ENCODE results near the gene SGO2. TPM values are rescaled to one million over a fixed set of nuclear protein-coding genes. Genes with fewer than 3 reads are reported as not detected.

Gene SGO2
- total and polyA plus RNA-seq, 4 experiments from 2014 or later: 1.7 to 4.8 (median 3.4) TPM

DNA sequence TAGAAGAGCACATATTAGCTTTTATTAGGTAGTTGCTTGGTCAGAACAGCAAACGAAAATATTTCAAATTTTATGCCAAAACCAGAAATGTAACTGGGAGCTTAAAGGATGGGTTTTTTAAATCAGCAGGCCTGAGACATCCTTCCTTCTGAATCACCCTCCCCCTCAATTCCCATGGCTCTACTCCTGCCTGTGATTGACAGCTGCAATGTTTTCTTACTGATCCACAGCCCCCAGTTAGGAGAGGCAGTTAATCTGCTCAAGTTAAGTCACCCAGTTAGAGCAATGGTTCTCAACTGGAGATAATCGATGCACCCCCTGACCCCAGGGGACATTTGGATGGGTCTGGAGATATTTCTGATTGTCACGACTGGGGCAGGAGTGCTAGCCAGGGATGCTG is 41.1 kb upstream of the SGO2 start:
- Mint-ChIP-seq H3K36me3 (peaks cover 5 to 14% of the 10 kb centered on the region in 2 donors), H3K4me3 (no peak overlapping the region), H3K4me1 (peaks cover 0 to 5% (median 1%) of the 10 kb centered on the region in 4 donors), H3K27me3 (no peaks in the 10 kb centered on the region), H3K9me3 (no peaks in the 10 kb centered on the region), H3K27ac (no peak overlapping the region)
- DNase-seq: no peak
- no peaks in the 10 kb centered on the region for H3K9me3 ChIP-seq (ENCODE audit: control insufficient read depth in 1 of 2, low read length in 2 of 2)
- H3K4me3 ChIP-seq (ENCODE audit: low read length in 2 of 2): no peak overlapping the region
- no peak overlapping the region for H3K27ac ChIP-seq (ENCODE audit: low read depth, low read length)
- H3K36me3 ChIP-seq (ENCODE audit: insufficient read depth, low read length): no peaks in the 10 kb centered on the region
- intact Hi-C loops (cut with micrococcal nuclease): loop anchor here (5.0 kb wide), 1 partner anchor 393 kb away; no protein-coding TSS in a partner anchor
- ChIA-PET CTCF (ENCODE audit: partially characterized antibody) (interaction anchor here (1.3 to 7.7 kb wide), 8 partner anchors 9 to 506 kb away, joined by 4 to 87 read pairs (median 14); no protein-coding TSS in a partner anchor), POLR2A (ENCODE audit: partially characterized antibody) (no interaction called here)
- H3K27me3 ChIP-seq (ENCODE audit: insufficient read depth, low read length): no peaks in the 10 kb centered on the region
- no peaks in the 10 kb centered on the region for H3K4me1 ChIP-seq (ENCODE audit: insufficient read depth, low read length)

DNA sequence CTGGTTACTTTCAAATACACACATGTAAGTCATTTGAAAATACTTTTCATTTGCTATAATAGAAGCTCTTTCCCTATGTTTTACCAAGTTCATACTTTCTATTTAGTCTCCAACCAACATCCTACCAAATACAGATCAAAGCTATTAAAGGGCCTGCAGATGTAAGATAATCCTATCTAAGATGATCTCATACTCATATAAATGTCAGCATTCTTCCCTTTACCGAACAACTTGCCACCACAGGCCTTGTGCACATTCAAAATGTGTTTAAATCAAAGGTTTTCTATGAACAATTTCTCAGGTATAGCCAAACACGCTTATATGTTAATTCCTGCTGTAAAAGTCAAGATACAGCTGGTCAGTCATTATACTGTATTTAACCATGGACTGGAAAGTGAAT is 39.5 kb upstream of the SGO2 start:
- Histone ChIP-seq H3K27ac (ENCODE audit: low read depth, low read length) (no peak overlapping the region), H3K27me3 (ENCODE audit: insufficient read depth, low read length) (no peaks in the 10 kb centered on the region), H3K9me3 (ENCODE audit: control insufficient read depth in 1 of 2, low read length in 2 of 2) (no peaks in the 10 kb centered on the region), H3K36me3 (ENCODE audit: insufficient read depth, low read length) (peaks cover 11% of the 10 kb centered on the region), H3K4me1 (ENCODE audit: insufficient read depth, low read length) (no peaks in the 10 kb centered on the region), H3K4me3 (ENCODE audit: low read length in 2 of 2) (no peak overlapping the region)
- Mint-ChIP-seq H3K4me1 (peaks cover 0 to 2% (median 0%) of the 10 kb centered on the region in 4 donors), H3K27me3 (no peaks in the 10 kb centered on the region), H3K9me3 (no peaks in the 10 kb centered on the region), H3K4me3 (no peak overlapping the region), H3K27ac (no peak overlapping the region), H3K36me3 (peaks cover 17 to 27% of the 10 kb centered on the region in 2 donors)
- no peak for DNase-seq
- ChIA-PET CTCF (ENCODE audit: partially characterized antibody) (interaction anchor here (0.6 to 1.6 kb wide), 7 partner anchors 10 to 517 kb away, joined by 3 to 10 read pairs (median 4); no protein-coding TSS in a partner anchor), POLR2A (ENCODE audit: partially characterized antibody) (no interaction called here)
- intact Hi-C loops (cut with micrococcal nuclease): no loop called here

DNA sequence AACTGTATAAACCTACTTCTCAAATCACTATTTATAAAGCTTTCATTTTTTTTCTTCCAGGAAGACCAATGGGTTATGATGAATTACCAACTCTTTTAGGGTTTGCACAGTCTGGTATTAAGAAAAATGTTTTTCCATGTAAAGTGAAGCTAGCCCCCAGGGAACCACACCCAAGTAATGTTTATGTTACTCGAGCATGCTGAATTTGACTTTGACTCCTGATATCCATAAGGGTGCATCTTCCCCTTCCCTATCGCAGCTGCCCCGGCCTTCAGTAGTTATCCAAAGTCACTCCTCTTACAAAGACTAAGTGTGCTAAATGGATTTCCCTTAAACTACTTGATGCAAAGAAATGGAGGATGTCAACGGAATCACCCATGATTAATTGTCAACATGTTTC is 37.8 kb upstream of the SGO2 start:
- Mint-ChIP-seq H3K9me3 (no peaks in the 10 kb centered on the region), H3K27ac (no peak overlapping the region), H3K36me3 (peaks cover 32 to 42% of the 10 kb centered on the region in 2 donors), H3K27me3 (no peaks in the 10 kb centered on the region), H3K4me1 (peaks cover 0 to 2% (median 0%) of the 10 kb centered on the region in 4 donors), H3K4me3 (no peak overlapping the region)
- ChIA-PET CTCF (ENCODE audit: partially characterized antibody) (no interaction called here), POLR2A (ENCODE audit: partially characterized antibody) (no interaction called here)
- Histone ChIP-seq H3K9me3 (ENCODE audit: control insufficient read depth in 1 of 2, low read length in 2 of 2) (no peaks in the 10 kb centered on the region), H3K4me3 (ENCODE audit: low read length in 2 of 2) (no peak overlapping the region), H3K4me1 (ENCODE audit: insufficient read depth, low read length) (no peaks in the 10 kb centered on the region), H3K27ac (ENCODE audit: low read depth, low read length) (no peak overlapping the region), H3K27me3 (ENCODE audit: insufficient read depth, low read length) (no peaks in the 10 kb centered on the region), H3K36me3 (ENCODE audit: insufficient read depth, low read length) (peaks cover 26% of the 10 kb centered on the region)
- no peak for DNase-seq
- intact Hi-C loops (cut with micrococcal nuclease): no loop called here

DNA sequence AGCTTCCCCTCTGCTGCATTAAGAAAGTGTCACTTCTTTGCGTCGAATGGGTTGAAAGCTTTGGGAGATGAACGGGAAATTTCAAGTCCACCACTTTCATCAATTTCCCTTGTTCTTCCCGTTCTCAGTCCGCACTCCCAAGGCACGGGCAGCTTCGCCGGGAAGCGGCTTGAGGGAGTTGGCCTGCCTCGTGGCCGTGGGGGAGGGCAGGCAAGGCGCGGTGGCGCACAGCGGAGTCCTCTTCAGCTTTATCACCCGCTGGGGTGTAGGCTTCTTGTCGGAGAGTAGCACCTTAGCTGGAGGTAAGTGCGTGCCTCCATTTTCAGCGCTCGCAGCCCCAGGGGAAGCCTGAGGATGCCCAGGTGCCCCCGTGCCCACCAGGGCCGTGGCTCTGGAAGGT is 36.0 kb upstream of the SGO2 start:
- CTCF ChIA-PET (ENCODE audit: partially characterized antibody): interaction anchor here (0.7 kb wide), 1 partner anchor 8 kb away, joined by 4 read pairs; no protein-coding TSS in a partner anchor
- no peaks in the 10 kb centered on the region for H3K27me3 Mint-ChIP-seq
- no peak overlapping the region for H3K27ac Mint-ChIP-seq
- no peak for DNase-seq
- peaks cover 35% of the 10 kb centered on the region for H3K36me3 ChIP-seq (ENCODE audit: insufficient read depth, low read length)
- H3K27me3 ChIP-seq (ENCODE audit: insufficient read depth, low read length): no peaks in the 10 kb centered on the region
- no peak overlapping the region for H3K4me3 Mint-ChIP-seq
- no peak overlapping the region for H3K4me3 ChIP-seq (ENCODE audit: low read length in 2 of 2)
- POLR2A ChIA-PET (ENCODE audit: partially characterized antibody): no interaction called here
- no peaks in the 10 kb centered on the region for H3K4me1 ChIP-seq (ENCODE audit: insufficient read depth, low read length)
- H3K9me3 ChIP-seq (ENCODE audit: control insufficient read depth in 1 of 2, low read length in 2 of 2): no peaks in the 10 kb centered on the region
- intact Hi-C loops (cut with micrococcal nuclease): no loop called here
- peaks cover 46 to 59% of the 10 kb centered on the region in 2 donors for H3K36me3 Mint-ChIP-seq
- no peaks in the 10 kb centered on the region for H3K9me3 Mint-ChIP-seq
- no peaks in the 10 kb centered on the region for H3K4me1 Mint-ChIP-seq
- no peak overlapping the region for H3K27ac ChIP-seq (ENCODE audit: low read depth, low read length)

DNA sequence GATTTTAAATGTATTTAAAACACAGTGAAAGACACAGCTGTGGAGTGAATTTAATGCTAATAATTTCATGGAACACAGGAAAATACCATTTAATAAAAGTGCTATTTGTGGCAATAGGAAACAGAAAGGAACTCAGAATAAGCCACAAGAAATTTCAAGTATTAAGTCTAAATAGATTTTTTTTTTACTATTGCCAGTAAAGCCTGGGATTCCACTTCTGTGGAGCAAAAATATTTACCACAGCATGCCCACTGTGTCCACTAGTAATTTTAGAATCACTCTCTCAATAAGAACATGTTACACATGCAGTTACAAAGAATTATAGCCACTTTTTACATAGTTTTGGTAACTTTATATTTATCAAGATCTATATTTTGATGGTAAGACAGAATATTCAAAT is 33.4 kb upstream of the SGO2 start:
- H3K9me3 Mint-ChIP-seq: no peaks in the 10 kb centered on the region
- H3K27ac Mint-ChIP-seq: no peak overlapping the region
- H3K4me3 Mint-ChIP-seq: no peak overlapping the region
- H3K9me3 ChIP-seq (ENCODE audit: control insufficient read depth in 1 of 2, low read length in 2 of 2): no peaks in the 10 kb centered on the region
- ChIA-PET POLR2A (ENCODE audit: partially characterized antibody) (no interaction called here), CTCF (ENCODE audit: partially characterized antibody) (interaction anchor here (1.2 to 2.4 kb wide), 3 partner anchors 9 to 512 kb away, joined by 4 to 21 read pairs (median 4); no protein-coding TSS in a partner anchor)
- H3K4me1 Mint-ChIP-seq: peaks cover 0 to 1% (median 0%) of the 10 kb centered on the region in 4 donors
- intact Hi-C loops (cut with micrococcal nuclease): no loop called here
- H3K27ac ChIP-seq (ENCODE audit: low read depth, low read length): no peak overlapping the region
- H3K4me3 ChIP-seq (ENCODE audit: low read length in 2 of 2): no peak overlapping the region
- no peak for DNase-seq
- no peaks in the 10 kb centered on the region for H3K27me3 Mint-ChIP-seq
- no peaks in the 10 kb centered on the region for H3K27me3 ChIP-seq (ENCODE audit: insufficient read depth, low read length)
- H3K36me3 Mint-ChIP-seq: peaks cover 53 to 68% of the 10 kb centered on the region in 2 donors
- peaks cover 42% of the 10 kb centered on the region for H3K36me3 ChIP-seq (ENCODE audit: insufficient read depth, low read length)
- H3K4me1 ChIP-seq (ENCODE audit: insufficient read depth, low read length): no peaks in the 10 kb centered on the region

DNA sequence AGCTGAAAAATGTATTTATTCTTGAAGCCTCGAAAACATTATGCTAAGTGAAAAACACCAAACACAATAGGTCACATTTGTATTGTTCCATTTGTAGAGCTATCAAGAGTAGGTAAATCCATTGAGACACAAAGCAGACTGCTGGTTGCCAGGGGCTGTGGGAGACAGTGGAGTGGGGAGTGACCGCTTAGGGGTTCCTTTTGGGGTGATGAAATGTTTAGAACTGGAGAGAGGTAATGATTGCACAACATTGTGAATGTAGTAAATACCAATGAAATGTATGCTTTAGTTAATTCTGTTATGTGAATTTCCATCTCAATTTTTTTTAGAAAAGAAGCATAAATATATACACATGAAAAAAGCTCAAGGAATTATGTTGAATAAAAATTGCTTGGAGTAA is 32.0 kb upstream of the SGO2 start:
- intact Hi-C loops (cut with micrococcal nuclease): no loop called here
- H3K27me3 ChIP-seq (ENCODE audit: insufficient read depth, low read length): no peaks in the 10 kb centered on the region
- peaks cover 44% of the 10 kb centered on the region for H3K36me3 ChIP-seq (ENCODE audit: insufficient read depth, low read length)
- ChIA-PET CTCF (ENCODE audit: partially characterized antibody) (interaction anchor here (0.8 to 2.4 kb wide), 5 partner anchors 8 to 509 kb away, joined by 3 to 21 read pairs (median 4); no protein-coding TSS in a partner anchor), POLR2A (ENCODE audit: partially characterized antibody) (interaction anchor here (0.6 kb wide), 1 partner anchor 9 kb away, joined by 5 read pairs; no protein-coding TSS in a partner anchor)
- no peak overlapping the region for H3K27ac ChIP-seq (ENCODE audit: low read depth, low read length)
- H3K36me3 Mint-ChIP-seq: peaks cover 66 to 69% of the 10 kb centered on the region in 2 donors
- no peak overlapping the region for H3K4me3 ChIP-seq (ENCODE audit: low read length in 2 of 2)
- H3K4me3 Mint-ChIP-seq: no peak overlapping the region
- H3K4me1 ChIP-seq (ENCODE audit: insufficient read depth, low read length): no peaks in the 10 kb centered on the region
- peaks cover 0 to 2% (median 0%) of the 10 kb centered on the region in 4 donors for H3K4me1 Mint-ChIP-seq
- no peaks in the 10 kb centered on the region for H3K9me3 Mint-ChIP-seq
- H3K9me3 ChIP-seq (ENCODE audit: control insufficient read depth in 1 of 2, low read length in 2 of 2): no peaks in the 10 kb centered on the region
- no peak for DNase-seq
- peak overlapping the region in 3 of 7 donors; percentile 9 to 66 (median 15) for H3K27ac Mint-ChIP-seq
- H3K27me3 Mint-ChIP-seq: no peaks in the 10 kb centered on the region

DNA sequence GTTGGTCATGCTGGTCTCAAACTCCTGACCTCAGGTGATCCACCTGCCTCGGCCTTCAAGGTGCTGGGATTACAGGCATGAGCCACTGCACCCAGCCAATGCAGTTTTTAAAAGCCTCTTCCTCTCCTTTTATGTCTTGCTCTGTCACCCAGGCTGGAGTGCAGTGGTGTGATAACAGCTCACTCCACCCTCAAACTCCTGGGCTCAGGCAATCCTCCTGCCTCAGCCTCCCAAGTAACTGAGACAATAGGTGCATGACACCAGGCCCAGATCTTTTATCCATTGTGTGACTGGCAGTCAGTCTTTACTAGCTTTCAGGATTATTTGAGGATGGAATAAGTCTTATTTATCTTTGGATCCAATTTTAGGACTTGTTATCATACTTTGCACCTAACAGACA is 29.3 kb upstream of the SGO2 start:
- Histone ChIP-seq H3K4me1 (ENCODE audit: insufficient read depth, low read length) (no peaks in the 10 kb centered on the region), H3K4me3 (ENCODE audit: low read length in 2 of 2) (no peak overlapping the region), H3K36me3 (ENCODE audit: insufficient read depth, low read length) (peaks cover 32% of the 10 kb centered on the region), H3K27ac (ENCODE audit: low read depth, low read length) (no peak overlapping the region), H3K27me3 (ENCODE audit: insufficient read depth, low read length) (no peaks in the 10 kb centered on the region), H3K9me3 (ENCODE audit: control insufficient read depth in 1 of 2, low read length in 2 of 2) (no peaks in the 10 kb centered on the region)
- H3K27me3 Mint-ChIP-seq: no peaks in the 10 kb centered on the region
- DNase-seq: no peak
- POLR2A ChIA-PET (ENCODE audit: partially characterized antibody): no interaction called here
- no peak overlapping the region for H3K4me3 Mint-ChIP-seq
- H3K36me3 Mint-ChIP-seq: peaks cover 51 to 52% of the 10 kb centered on the region in 2 donors
- peaks cover 0 to 2% (median 0%) of the 10 kb centered on the region in 8 donors for H3K9me3 Mint-ChIP-seq
- CTCF ChIA-PET (ENCODE audit: partially characterized antibody): interaction anchor here (1.0 to 4.1 kb wide), 4 partner anchors 11 to 517 kb away, joined by 3 to 23 read pairs (median 4); partner anchors contain the start of gene KCTD18
- intact Hi-C loops (cut with micrococcal nuclease): no loop called here
- no peak overlapping the region for H3K27ac Mint-ChIP-seq
- peaks cover 0 to 4% (median 2%) of the 10 kb centered on the region in 4 donors for H3K4me1 Mint-ChIP-seq

Measured in CD4-positive, alpha-beta memory T cell (primary cell).